ENCODE data around the gene GALNT3. TPM values are rescaled to one million over a fixed set of nuclear protein-coding genes. Genes with fewer than 3 reads are reported as not detected.

GALNT3 gene
- total RNA-seq = 10 to 100 TPM; 21.0 to 22.6 TPM

DNA sequence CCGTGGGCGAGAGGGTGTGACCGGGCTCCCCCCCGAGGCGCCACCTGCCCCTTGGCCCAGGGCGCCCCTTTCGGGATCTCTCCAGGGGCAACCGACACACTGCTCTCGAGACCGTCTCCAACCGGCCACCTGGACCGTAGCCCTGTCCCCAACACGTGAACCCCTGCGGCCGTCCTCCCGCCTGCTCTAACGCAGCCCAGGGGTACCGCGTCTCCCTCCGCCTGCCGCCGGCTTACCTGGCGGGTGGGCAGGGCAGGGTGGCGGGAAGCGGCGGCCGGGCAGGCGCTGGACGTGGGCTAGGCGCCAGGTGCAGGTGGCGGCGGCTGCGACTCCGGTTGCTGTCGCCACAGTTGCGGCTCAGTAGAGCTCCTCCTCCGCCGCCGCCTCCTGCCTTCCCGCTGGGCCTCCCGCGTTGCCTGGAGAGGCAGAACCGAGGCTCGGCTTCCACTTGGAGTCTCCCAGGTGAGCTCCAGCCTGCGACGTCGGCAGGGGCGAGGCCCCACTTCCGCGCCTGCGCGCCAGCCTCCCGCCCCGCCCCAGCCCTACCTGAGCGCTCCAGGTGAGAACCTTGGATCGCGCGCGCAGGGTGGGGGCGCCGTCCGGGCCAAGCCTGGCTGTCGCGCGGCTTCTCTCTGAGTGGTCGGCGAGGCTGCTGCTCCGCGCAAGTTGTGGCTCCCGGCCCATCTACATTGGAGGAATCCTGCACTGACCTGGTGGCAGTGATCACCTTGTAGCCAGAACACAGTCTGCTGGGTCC is at the start of gene GALNT3:
GALNT3 (minus strand) TSS at position 469 of the 757 bp plus-strand sequence. CDS start 23,547 bp downstream, outside the sequence.
- Mint-ChIP-seq H3K4me3 (peak within 1 kb of the TSS; percentile 99), H3K9me3 (no peaks in the 10 kb centered on the region), H3K27ac (peak within 1 kb of the TSS; percentile 96 to 98), H3K36me3 (peaks cover 4% of the 10 kb centered on the region), H3K27me3 (no peaks in the 10 kb centered on the region), H3K4me1 (ENCODE audit: low read depth in 2 of 2) (peaks cover 45 to 62% of the 10 kb centered on the region in 2 donors)
- DNase-seq (ENCODE audit: low spot score) (peak; percentile 64), ATAC-seq (peak; percentile 62 to 75)

DNA sequence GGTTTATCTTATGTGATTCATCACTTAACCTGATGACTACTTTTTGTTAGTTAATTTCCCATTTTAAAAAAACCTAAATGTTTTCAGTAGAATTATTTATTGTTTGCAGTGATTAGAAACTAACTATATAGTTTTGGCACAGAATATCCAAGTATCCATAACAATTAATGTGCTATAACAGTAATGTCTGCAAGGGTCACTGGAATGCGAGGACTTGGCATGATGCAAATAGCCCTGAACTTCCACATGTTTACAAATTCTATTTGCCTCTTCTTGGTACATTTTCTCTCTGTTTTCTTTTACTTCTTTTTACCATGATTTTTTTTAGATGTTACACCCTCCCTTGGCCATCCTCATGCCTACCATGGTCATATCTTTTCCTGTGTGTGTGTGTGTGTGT is 49.3 kb upstream of the GALNT3 start:
- no peak overlapping the region for H3K4me3 Mint-ChIP-seq
- ATAC-seq = no peak
- H3K4me1 Mint-ChIP-seq (ENCODE audit: low read depth in 2 of 2) = no peaks in the 10 kb centered on the region
- no peak overlapping the region for H3K27ac Mint-ChIP-seq
- no peak for DNase-seq (ENCODE audit: low spot score)
- no peaks in the 10 kb centered on the region for H3K36me3 Mint-ChIP-seq
- no peaks in the 10 kb centered on the region for H3K9me3 Mint-ChIP-seq
- no peaks in the 10 kb centered on the region for H3K27me3 Mint-ChIP-seq

DNA sequence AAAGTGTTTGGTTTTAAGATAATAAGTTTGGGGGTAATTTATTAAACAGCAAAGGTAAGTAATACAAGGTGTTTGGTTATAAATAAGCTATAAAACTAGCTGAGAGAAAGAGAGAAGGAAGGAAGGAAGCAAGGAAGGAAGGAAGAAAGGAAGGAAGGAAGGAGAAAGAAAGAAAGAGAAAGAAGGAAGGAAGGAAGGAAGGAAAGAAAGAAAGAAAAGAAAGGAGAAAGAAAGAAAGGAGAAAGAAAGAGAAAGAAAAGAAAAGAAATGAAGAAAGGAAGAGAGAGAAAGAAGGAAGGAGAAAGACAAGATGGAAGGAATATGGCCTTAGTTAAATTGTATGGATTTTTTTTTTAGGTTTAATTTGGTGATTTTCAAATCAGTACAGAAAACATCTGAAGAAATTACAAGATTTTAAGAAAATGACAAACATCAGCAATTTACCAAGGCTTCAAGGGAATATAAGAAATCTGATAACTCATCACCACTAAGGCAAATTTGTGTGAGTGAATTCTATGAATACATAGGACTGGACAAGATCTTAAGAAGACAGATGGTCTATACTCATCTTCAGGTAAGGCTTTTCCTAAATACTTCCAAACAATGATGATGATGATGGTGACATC is 46.4 kb upstream of the GALNT3 start:
- Mint-ChIP-seq H3K4me3 (no peak overlapping the region), H3K27ac (no peak overlapping the region), H3K27me3 (no peaks in the 10 kb centered on the region), H3K4me1 (ENCODE audit: low read depth in 2 of 2) (no peaks in the 10 kb centered on the region), H3K9me3 (no peaks in the 10 kb centered on the region), H3K36me3 (no peaks in the 10 kb centered on the region)
- no peak for ATAC-seq
- no peak for DNase-seq (ENCODE audit: low spot score)

DNA sequence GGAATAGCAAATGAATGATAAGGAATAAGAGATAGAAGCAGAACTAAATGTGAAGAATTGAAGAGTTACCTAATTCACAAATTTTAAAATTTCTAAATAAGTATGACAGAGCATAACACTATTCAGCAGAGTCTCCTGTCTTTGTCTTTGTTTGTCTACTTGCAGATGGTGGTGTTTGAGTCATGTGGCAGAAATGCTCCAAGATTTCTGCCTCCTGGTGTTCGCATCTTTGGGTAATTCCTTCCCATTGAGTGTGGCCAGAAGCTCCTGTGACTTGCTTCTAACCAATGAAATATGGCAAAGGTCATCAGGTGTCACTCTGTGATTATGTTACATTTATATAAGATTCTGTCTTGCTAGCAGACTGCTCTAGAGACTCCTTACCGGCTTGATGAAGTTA is 45.6 kb upstream of the GALNT3 start:
- no peaks in the 10 kb centered on the region for H3K4me1 Mint-ChIP-seq (ENCODE audit: low read depth in 2 of 2)
- H3K36me3 Mint-ChIP-seq = no peaks in the 10 kb centered on the region
- H3K27ac Mint-ChIP-seq = no peak overlapping the region
- DNase-seq (ENCODE audit: low spot score) (no peak), ATAC-seq (no peak)
- no peak overlapping the region for H3K4me3 Mint-ChIP-seq
- no peaks in the 10 kb centered on the region for H3K9me3 Mint-ChIP-seq
- no peaks in the 10 kb centered on the region for H3K27me3 Mint-ChIP-seq

DNA sequence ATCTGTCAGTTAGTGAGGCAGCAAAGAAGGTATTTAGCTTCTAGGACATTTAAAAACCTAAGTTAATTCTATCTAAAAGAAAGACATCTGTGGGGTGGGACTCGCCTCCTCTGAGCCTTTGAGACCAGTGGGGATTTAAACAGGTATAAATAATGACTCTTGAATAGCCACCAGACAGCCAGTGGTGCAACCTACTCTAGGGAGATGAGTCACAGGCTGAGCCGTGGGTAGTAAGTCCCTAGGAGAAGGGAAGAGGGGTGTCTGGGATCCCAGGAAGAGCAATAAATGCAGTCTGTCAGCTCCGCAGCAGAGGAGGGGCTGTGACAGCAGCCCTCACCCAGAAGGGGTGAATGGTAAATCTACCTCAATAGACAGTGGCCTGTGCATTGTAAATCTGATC is 43.1 kb upstream of the GALNT3 start:
- Mint-ChIP-seq H3K4me3 (no peak overlapping the region), H3K36me3 (no peaks in the 10 kb centered on the region), H3K27ac (no peak overlapping the region), H3K27me3 (no peaks in the 10 kb centered on the region), H3K9me3 (no peaks in the 10 kb centered on the region), H3K4me1 (ENCODE audit: low read depth in 2 of 2) (no peaks in the 10 kb centered on the region)
- ATAC-seq (no peak), DNase-seq (ENCODE audit: low spot score) (no peak)

DNA sequence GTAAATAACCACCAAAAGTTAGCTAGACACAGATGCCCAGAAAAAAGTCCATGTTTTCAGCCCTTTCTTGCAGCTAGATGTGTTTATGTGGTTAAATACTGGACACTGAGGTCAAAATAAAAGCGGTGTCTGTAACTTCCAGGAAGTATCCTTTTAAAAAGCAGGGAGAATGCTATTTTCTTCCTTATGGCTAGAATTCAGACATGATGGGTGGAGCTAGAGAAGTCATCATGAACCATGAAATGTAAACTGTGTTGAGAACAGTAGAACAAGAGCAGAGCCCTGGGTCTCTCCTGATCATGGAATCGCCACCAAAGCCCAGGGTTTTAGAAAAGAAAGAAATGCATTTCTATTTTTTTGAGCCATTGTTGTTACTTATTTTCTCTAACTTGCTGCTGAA is 41.3 kb upstream of the GALNT3 start:
- Mint-ChIP-seq H3K4me3 (no peak overlapping the region), H3K36me3 (no peaks in the 10 kb centered on the region), H3K27me3 (no peaks in the 10 kb centered on the region), H3K27ac (no peak overlapping the region), H3K9me3 (no peaks in the 10 kb centered on the region), H3K4me1 (ENCODE audit: low read depth in 2 of 2) (no peaks in the 10 kb centered on the region)
- ATAC-seq = no peak
- no peak for DNase-seq (ENCODE audit: low spot score)

DNA sequence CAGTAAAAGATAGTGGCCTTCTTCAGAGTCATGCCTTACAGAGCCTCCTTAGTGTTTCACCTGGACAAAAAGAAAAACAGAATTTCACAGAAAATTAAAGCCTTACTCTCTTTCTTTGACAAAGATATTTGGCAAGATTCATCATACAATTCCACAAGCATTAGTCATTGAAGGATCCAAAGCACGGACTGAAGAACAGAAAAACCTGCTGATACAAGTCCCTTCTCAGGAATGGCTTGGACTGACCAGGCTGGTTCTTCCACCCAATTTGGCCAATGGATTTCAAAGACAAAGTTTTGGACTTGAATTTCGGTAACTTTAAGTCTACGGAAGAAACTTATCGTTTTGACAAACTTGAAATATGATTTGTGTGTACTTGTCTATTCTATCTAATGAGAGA is 39.1 kb upstream of the GALNT3 start:
- no peak overlapping the region for H3K27ac Mint-ChIP-seq
- no peaks in the 10 kb centered on the region for H3K27me3 Mint-ChIP-seq
- no peaks in the 10 kb centered on the region for H3K36me3 Mint-ChIP-seq
- no peak for DNase-seq (ENCODE audit: low spot score)
- H3K4me1 Mint-ChIP-seq (ENCODE audit: low read depth in 2 of 2) = no peaks in the 10 kb centered on the region
- no peaks in the 10 kb centered on the region for H3K9me3 Mint-ChIP-seq
- no peak for ATAC-seq
- H3K4me3 Mint-ChIP-seq = no peak overlapping the region

DNA sequence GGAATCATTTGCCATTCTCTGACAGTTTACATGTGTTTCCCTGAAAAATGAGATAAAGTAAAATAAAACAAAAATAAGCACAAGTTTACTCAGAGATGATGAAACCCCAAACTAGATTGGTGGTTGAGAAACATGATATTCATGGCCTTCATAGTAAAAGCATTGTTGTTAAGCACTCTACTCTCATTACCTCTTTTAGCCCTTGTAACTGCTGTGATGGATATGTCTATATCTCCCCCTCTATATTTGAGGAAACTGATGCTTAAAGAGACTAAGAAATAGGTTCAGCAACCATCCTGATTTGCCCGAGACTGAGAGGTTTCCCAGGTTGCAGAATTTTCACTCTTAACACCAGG is 33.9 kb upstream of the GALNT3 start:
- H3K9me3 Mint-ChIP-seq = no peaks in the 10 kb centered on the region
- H3K4me1 Mint-ChIP-seq (ENCODE audit: low read depth in 2 of 2) = no peaks in the 10 kb centered on the region
- H3K4me3 Mint-ChIP-seq = no peak overlapping the region
- H3K27me3 Mint-ChIP-seq = peaks cover 4 to 16% of the 10 kb centered on the region in 2 donors
- DNase-seq (ENCODE audit: low spot score) (no peak), ATAC-seq (no peak)
- H3K27ac Mint-ChIP-seq = no peak overlapping the region
- H3K36me3 Mint-ChIP-seq = no peaks in the 10 kb centered on the region

DNA sequence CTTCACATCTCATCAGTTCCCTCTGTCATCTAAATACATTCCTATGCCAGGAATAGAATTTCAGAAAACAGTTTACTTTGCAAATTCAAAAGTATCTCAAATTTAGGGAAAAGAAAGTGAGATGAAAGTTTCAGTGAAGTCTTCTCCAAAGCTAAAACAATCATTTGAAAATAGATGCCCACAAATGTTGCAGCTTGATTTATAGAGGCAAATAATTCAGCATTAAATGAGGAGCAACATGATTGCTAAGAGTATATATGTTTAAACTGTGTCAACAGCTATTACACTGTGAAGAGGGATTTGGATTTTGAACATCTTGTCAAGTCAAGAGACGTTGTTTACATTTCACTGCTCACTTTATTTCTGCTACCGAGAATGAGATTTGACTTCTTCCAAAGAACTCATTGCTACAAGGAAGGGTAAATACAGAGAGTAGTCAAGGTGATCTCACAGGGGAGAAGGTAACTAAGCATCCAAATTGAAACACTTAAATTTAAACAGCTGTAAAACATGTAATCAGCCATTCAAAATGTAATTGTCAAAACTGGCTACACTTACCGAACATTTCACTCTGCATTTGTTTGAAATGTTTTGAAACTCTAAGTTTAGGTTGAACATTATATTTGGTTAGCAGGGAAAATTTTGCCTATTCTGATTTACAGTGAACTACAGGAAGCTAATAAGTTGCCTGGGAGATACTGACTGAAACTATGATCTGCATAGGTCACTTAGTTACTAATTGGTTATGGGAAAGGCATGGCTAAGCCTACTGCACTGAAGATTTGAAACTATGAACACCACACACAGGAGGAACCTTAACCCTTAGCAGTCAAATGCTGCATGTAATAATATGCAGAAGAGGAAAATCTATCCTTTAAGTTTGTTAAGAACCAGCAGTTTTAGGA is 33.2 kb upstream of the GALNT3 start:
- Mint-ChIP-seq H3K36me3 (no peaks in the 10 kb centered on the region), H3K4me1 (ENCODE audit: low read depth in 2 of 2) (no peaks in the 10 kb centered on the region), H3K9me3 (no peaks in the 10 kb centered on the region), H3K27me3 (peaks cover 8 to 22% of the 10 kb centered on the region in 2 donors), H3K4me3 (no peak overlapping the region), H3K27ac (no peak overlapping the region)
- DNase-seq (ENCODE audit: low spot score) (no peak), ATAC-seq (no peak)

DNA sequence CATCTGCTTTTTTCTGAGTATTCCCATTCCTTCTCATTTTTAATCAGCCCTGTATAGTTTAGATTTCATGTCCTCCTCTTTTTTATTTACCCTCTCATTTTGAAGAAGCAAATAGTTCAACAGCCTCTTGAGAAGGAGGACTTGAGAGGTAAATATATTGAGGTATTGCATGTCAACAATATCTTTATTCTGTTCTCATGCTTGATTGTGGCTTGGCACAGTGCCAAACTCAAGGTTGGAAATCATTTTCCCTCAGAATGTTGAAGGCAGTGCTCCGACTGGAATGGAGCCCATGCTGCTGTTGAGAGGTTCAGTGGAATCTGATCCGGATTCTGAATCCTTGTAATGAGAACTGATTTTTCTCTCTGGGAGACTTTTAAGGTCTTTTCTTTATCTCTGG is 31.0 kb upstream of the GALNT3 start:
- no peak overlapping the region for H3K4me3 Mint-ChIP-seq
- H3K27me3 Mint-ChIP-seq = peaks cover 11 to 27% of the 10 kb centered on the region in 2 donors
- no peaks in the 10 kb centered on the region for H3K4me1 Mint-ChIP-seq (ENCODE audit: low read depth in 2 of 2)
- H3K36me3 Mint-ChIP-seq = no peaks in the 10 kb centered on the region
- ATAC-seq (no peak), DNase-seq (ENCODE audit: low spot score) (no peak)
- no peak overlapping the region for H3K27ac Mint-ChIP-seq
- no peaks in the 10 kb centered on the region for H3K9me3 Mint-ChIP-seq

DNA sequence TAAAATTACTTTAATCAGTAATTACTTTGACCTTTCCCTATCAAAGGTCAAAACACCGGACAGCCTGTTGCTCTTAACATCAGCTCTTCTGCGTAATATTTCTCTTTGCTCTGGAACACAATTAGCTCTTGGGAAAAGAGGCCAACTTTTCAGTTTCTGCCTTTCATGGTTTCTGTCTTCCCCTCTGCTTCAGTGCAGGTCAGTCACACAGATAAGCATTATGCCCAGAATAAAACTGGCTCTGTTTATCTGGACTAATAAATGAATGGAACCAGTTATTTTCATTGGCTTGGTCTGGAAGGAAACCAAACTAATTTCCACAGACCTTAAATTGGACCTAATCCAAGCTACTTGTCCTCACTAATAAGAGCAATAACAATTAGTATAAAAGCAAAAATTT is 26.2 kb upstream of the GALNT3 start:
- H3K27me3 Mint-ChIP-seq = peaks cover 13 to 34% of the 10 kb centered on the region in 2 donors
- H3K27ac Mint-ChIP-seq = no peak overlapping the region
- H3K9me3 Mint-ChIP-seq = no peaks in the 10 kb centered on the region
- ATAC-seq (no peak), DNase-seq (ENCODE audit: low spot score) (no peak)
- no peaks in the 10 kb centered on the region for H3K4me1 Mint-ChIP-seq (ENCODE audit: low read depth in 2 of 2)
- peaks cover 4% of the 10 kb centered on the region for H3K36me3 Mint-ChIP-seq
- H3K4me3 Mint-ChIP-seq = no peak overlapping the region

DNA sequence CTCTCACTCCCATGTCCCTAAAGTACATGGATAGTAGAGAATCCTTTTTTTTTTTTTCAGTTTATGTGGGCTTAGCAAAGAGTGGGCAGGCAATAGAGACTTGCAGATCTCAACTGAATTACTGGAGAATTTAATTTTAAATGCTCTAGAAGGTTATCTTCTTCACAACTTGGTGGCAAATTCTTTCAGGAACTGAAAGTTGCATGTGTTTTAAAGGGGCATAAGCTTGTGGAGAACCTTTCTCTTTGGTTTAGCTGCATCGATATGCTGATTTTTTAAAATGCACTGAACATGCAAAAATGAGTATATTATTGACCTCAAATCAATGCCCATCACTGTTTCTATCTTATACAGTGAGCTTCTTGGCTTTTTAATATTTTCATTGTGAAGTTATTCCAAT is 24.9 kb upstream of the GALNT3 start:
- ATAC-seq (no peak), DNase-seq (ENCODE audit: low spot score) (no peak)
- H3K27ac Mint-ChIP-seq = no peak overlapping the region
- no peaks in the 10 kb centered on the region for H3K9me3 Mint-ChIP-seq
- peaks cover 13 to 25% of the 10 kb centered on the region in 2 donors for H3K27me3 Mint-ChIP-seq
- H3K36me3 Mint-ChIP-seq = peaks cover 4% of the 10 kb centered on the region
- H3K4me1 Mint-ChIP-seq (ENCODE audit: low read depth in 2 of 2) = no peaks in the 10 kb centered on the region
- H3K4me3 Mint-ChIP-seq = no peak overlapping the region

DNA sequence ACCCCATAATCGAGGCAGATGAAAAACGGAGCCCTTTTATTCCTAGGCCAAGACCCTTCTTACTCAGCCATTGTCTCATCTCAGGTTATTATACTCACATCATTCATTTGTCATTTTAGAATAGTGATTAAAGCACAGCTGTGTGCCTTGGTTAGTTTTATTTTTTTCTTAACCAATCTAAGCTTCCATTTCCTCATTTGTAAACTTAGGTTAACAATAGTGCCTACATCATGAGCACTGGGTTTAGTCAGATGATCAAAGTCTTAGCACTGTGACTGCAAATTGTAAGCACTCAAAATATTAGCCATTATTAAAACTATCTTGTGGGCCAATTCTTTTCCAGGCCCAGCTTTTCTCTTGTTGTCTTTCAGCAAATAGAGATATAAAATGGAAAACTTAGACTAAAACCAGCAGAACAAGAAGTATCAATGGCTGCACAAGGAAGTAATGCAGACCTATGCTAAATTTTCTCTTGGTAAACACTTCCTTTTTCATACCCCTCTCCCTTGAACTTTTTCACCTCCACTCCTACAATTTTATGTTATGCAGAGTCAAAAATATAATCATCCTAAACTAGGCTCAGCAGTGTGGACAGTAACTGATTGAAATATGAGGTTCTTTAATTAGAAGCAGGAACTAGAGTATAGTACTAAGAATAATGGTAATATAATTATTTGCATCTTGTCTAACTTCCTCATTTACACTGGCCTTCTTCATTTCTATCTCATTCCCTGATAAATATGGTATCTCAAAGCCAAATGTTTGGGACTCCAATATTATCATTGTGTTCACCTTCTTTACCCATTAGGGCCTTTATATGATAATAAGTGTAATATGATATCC is 21.5 kb upstream of the GALNT3 start:
- no peak for DNase-seq (ENCODE audit: low spot score)
- Mint-ChIP-seq H3K4me1 (ENCODE audit: low read depth in 2 of 2) (no peaks in the 10 kb centered on the region), H3K4me3 (no peak overlapping the region), H3K27me3 (peaks cover 2 to 7% of the 10 kb centered on the region in 2 donors), H3K9me3 (no peaks in the 10 kb centered on the region), H3K36me3 (peaks cover 4% of the 10 kb centered on the region), H3K27ac (no peak overlapping the region)
- no peak for ATAC-seq

All from natural killer cell treated with Interleukin-12 subunit alpha and Interleukin-12 subunit beta and Interleukin-15 and Interleukin-18, amount 100 ng/mL, for 72 hours (primary cell).